Measurements from ENCODE around the gene WARS2.

- TF ChIP-seq POLR2AphosphoS5 (IDR thresholded peaks at IDR 0.05) (no peak), CTCF (IDR thresholded peaks at IDR 0.05) (no peak)
Observed at GRCh38 chr1:119159111-119159510, 18.7 kb upstream of the WARS2 start.
